ENCODE measurements around the gene IGSF9.

The IGSF9 gene

DNA sequence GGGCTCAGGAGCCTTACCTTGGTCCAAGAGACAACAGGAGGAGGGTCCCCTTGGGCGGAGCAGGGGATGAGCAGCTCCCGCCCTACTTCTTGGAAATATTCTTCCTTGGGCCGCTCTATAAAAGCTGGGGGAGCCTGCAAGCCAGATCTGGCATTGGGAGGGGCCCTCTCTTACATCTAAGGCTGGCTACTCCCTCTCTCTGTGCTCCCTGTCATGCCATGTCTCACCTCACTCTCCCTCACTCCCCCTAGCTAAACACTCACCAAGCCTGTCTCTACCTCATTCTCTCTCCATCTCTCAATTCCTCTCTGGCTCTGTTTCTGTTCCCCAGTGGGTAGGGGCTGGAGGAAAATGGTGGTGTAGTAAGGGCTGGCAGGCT, 13.6 kb downstream of the IGSF9 start:
- DNase-seq (ENCODE audit: low spot score) = no peak

DNA sequence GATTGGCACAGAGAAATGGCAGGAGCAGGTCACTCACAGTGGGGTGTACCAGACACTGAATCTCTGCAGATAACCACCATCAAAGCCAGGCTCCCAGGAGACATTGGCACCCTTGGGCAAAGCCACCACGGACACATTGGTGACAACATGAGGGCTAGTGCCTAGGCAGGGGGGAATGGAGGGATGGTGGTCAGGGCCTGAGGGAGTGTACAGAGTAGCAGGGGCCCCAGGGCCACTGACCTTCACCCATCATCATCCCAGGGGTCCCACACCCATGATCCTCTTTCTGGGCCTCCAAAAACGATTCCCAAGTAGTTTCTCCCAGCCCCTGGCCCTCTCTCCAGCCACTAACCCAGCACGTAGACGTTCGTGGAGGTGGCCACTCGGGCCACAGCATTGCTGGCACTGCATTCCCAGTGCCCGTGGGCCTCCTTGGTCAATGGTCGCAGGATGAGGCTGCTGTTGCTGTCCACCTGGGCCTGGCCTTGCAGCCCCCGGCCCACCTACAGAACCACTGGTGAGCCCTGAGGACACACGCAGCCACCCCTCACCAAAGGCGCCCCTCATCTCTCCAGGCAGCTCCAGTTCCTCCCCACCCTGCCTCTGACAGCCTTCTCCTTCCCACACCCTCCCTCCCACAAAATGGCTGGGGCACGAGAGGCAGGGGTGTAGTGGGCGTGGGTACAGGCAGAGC, 14.2 kb downstream of the IGSF9 start:
- no peak for DNase-seq (ENCODE audit: low spot score)

DNA sequence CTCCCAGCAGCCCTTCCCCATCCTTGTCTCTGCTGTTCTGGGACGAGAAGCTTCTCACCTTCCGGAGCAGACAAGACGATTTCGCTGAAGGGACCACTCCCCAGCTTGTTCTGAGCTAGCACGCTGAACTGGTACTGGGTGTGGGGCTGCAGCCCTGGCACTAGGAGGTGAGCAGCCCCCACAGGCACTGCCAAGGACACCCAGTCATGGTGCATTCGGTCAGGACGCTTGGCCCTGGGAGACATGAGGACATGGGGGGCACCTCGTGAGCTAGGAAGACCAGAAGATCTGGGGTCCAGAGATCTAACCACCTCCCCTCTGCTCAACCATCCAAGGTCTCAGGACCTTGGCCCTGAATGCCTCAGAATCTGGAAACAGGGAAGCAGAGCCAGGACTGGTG, 14.8 kb downstream of the IGSF9 start:
- no peak for DNase-seq (ENCODE audit: low spot score)

DNA sequence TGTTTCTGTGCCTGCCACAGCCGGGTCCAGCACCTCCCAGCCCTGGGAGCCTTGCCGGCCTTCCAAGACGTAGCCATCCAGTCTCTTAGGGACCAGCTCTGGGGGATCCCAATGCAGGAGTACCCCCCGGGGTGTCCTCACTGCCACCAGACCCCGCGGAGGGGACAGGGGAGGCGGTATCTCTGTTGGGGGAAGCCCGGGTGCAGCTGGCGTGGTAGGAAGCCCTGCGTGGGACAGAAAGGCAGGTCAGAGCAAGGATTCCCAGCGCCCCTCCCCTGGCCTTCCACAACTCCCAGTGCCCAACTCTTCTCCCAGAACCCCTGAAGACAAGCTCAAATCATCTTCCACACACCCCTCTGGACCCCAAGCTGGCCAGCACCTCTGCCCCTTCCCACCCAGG, 15.2 kb downstream of the IGSF9 start:
- DNase-seq (ENCODE audit: low spot score) = no peak

DNA sequence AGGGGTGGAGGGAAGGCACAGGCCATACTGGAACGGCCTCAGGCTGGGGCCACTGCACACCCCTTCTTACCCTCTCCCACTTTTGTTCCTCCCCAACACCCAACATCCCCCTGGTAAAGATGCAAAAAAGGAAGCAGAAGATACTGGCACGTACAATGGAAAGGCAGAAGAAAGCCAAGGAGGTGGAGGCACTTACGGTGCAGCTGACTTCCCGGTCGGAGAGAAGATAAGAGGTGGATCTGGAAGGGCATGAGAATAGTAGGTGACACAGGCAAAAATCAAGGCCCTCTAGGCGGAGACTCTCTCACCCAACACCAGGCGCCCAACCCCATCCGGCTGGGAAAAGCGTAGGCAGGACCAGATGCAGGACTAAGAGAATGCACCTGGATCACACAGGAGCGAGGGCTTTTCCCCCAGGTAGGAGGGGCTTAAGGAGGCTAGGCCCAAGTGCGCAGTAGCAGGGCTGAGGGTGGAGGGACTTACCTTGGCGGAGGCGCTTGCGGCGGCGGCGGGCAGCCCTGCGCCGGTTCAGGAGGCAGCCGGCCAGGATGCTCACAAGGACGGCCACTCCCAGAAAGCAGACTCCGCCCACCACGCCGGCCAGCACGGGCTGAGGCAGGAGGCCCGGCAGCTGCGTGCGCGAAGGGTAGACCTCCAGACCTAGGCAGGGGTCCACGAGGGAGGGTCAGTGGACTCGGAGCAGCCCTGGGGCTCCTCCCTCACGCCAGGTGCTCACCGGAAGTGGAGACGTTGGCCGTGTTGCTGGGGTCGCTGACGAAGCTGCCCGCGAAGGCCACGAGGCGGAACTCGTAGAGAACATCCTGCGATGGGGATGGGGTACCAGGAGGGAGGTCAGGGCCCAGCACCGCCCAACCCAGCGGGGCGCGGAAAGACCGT, 16.0 kb downstream of the IGSF9 start:
- no peak for DNase-seq (ENCODE audit: low spot score)

DNA sequence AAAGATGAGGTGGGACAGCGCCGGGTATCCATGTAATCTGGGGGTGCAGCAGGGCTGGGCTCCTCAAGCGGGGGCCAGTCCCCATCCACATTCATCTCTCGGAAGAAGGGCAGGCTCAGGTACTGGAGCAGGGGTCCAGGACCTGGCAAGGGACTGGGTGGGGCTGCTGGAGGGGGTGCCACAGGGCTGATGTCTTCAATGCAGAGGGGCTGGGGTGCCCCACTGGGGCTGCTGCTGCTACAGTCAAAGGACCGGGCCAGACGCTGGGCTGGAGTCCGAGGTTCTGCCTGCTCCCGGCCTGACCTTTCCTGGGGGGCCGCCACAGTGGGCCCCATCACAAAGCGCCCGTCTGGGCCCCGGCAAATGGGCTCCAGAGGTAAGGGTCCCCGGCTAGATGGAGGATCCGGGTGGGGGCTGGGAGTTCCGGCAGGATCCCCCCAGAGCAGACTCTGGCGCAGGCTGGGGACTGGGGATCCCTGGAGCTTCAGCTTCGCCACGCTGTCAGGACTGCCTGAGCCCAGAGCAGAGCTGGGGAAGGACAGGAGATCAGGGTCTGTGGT, 16.8 kb downstream of the IGSF9 start:
- DNase-seq (ENCODE audit: low spot score) = no peak

DNA sequence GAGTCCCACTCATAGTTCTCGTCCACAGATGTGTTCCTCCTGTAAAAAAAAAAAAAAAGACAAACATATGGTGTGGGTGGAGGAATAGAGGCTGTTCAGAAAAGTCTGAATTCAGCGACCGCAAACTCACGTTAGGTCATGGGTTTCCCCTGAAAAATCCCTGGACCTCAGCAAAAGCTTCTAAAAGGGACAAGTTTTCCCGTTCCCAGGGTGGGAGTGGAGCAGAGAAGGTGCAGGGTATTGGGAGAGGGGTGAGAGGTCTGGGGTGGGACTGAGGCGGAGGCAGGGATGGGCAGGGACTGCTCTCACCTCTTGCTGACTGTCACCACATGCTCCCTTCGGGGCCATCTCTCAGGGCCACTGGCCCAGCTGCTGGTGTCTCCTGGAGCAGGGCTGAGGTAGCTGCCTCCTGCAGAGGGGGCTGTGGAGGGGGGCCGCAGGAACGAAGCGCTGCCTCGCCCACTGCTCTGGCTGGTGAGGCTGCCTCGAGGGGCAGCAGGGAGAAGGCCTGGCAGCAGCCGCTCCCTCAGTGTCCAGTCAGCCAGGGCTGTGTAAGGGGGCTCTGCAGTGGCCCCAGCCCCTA, 17.5 kb downstream of the IGSF9 start:
- DNase-seq (ENCODE audit: low spot score) = no peak

DNA sequence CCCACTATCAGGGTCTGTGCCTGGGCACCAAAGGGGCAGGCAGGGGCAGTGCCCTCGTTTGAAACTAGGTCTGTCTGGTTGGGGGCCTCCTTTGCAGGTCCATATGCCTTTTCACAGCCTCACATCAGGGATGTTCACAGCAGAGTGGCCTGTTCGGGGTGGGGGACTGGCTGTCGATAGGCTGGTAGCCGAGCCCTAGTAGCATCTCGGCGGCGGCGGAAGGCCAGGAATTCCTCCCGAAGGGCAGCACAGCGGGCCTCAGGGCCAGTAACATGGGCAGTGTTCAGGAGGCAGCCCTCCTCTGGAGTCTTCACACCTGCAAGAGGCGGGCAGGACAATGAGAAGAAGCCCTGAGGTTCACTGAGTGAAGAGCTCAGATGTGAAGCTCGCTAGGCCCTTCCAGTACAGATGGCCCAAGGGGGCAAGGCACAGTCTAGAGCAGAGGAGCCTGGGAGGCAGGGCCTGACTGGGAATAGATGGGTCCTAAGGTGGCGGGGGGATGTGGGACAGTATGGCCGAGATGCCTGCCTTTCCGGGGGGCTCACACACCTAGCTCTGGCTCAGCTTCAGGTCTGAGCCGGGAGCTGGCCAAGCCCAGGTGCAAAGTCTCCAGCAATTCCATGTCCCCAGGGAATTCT, 18.1 kb downstream of the IGSF9 start:
- DNase-seq (ENCODE audit: low spot score) = no peak

DNA sequence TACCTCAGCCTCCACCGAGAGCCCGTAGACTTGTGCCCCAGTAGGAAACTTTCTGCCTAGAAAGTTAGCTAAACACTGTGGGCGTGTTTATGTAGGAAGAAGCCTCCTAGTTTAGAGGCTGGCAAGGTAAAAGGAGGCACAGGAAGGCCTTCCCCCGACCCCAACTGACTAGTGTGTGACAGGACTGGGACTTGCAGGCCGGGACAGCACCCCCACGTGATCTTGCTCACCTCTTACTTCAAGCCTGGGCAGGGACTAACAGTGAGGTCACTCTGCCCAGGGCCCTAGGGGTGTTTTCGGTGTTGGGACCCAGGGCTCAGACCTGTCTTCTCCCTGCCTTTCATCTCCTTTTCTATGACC, 19.7 kb downstream of the IGSF9 start:
- DNase-seq (ENCODE audit: low spot score) = no peak

DNA sequence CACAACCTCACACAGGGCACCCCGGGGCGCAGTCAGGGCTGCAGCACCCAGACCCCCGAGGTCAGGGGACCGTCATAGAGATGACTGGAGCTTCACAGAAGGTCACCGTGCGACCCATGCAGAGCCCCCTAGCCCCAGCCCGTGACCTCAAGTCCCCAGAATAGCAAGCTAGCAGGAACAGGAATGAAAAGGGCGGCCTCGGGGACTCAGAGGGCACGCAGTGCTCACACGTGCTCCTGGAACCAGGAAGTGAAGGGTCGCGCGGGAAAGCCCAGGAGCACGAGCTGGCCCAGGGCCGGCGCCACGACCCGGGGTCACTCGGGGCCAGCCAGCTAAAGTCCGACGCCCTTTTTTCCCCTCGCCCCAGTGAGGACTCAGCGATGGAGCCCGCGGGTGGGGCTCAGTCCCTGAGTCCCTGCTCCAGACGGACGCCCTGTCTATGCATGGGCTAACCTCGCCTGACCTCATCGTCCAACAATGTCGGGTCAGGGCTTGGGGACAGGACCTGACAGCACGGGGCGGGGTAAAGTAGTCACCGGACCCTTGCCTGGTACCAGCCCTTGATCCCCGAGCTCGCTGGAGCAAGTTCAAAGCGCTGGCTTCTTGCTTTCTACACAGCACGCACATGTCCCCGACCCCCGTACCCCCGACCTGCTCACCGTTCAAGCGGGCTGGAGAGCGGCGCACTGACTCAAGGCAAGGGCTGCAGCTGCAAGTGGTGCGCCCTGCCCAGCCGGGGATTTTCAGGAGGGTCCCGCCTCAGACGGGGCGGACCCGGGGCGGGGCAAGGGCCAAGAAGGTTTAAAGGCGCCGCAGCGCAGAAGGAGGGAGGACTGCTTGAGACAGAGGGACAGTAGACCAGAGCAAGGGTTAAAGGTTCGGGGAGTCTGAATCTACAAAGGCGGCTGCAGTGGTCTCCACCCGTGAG, 20.4 kb downstream of the IGSF9 start, which contains the start of gene TAGLN2:
Gene TAGLN2, minus strand, starts transcription at position 717 of the 928 bp plus-strand sequence. CDS start 4,998 bp downstream, outside the sequence.
- peak; percentile 95 for DNase-seq (ENCODE audit: low spot score)

- peak; percentile 79 for DNase-seq (ENCODE audit: low spot score)
Observed at GRCh38 chr1:159924025-159924790, 21.2 kb downstream of the IGSF9 start.

DNA sequence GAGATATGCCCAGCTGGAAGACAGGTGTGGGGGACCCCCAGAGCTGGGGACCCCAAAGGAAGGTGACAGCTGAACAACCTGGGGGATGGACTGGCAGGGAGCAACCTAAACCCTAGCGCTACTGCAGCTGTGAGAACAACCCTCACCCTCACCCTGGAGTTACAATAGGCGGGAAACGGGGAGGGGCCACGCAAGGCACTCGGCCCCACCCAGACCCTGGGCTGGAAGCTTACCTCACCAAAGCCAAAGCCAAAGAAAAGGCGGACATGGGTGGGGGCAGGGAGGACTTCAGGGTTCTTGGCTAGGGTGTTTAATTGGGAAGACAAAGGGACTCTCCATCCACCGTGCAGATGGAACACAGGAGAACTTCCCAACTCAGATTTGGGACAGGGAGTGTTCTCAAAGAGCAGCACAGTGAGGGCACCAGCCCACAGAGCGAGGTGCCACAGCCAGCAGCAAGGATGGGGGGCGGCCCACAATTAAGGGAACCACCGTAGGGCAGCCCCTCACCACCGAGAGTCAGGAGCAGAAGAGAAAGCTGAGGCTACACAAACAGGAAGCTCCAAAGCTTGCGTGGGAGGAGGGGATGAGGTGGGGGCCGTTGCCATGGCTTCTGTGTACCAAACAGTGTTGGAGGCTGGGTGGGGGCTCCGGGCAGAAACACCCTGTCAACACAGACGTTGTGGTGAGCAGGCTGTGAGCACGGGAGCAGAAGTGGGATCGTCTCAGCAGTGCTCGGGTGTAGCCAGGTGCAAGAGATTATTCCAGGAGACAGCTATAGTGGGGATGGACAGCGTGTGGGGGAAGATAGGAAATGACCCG, 22.0 kb downstream of the IGSF9 start:
- peak; percentile 97 for DNase-seq (ENCODE audit: low spot score)

DNA sequence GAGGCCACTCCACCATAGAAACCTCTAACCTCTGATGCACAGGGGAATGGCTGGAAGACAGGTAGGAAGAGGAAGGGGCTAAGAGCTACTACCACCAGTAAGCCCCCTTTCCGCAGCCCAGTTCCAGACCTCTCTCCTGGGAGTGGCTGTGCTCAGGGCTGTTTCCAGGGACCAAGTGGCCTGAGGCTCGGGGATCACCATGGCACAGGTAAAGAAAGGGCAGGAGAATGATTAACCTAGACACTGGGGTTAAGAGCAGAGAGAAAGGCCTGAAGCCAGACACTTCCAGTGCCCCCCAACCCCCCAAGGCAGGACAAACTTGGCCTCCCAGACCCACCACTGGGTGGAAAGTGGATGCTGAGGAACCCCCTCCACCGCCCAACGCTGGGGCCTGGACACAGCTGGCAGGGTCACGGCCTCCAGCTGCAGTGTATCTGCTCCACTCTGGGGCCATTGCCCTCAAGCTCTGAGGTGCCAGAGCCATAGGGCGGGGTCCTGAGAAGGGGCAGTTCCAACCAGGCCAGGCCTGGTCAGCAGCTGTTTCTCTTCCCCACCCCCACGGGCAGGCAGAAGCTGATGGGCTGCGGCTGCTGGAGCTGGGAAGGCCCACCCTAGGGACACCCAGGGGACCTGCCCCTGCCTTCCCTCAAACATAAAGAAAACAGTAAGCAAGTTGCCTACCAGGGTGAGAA, 22.8 kb downstream of the IGSF9 start:
- DNase-seq (ENCODE audit: low spot score) = peak; percentile 22

- DNase-seq (ENCODE audit: low spot score) = peak; percentile 40
Observed at GRCh38 chr1:159921700-159922504, 23.5 kb downstream of the IGSF9 start.

DNA sequence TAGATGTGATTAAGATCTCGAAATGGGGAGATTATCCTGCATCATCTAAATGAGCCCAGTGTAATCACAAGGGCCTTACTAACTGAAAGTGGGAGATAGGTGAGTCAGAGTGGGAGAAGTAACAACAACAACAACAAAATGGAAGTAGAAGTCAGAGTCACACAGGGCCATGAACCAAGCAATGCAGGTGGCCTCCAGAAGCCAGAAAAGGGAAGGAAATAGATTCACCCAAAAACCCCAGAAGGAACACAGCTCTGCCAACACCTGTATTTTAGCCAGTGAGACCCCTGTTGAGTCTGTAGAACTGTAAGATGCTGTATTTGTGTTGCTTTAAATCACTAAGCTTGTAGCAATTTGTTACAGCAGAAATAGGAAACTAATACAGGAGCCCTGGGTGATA, 24.2 kb downstream of the IGSF9 start:
- peak; percentile 47 for DNase-seq (ENCODE audit: low spot score)

GRCh38 chr1:159920651-159921050, 24.8 kb downstream of the IGSF9 start:
- DNase-seq (ENCODE audit: low spot score) = no peak

DNA sequence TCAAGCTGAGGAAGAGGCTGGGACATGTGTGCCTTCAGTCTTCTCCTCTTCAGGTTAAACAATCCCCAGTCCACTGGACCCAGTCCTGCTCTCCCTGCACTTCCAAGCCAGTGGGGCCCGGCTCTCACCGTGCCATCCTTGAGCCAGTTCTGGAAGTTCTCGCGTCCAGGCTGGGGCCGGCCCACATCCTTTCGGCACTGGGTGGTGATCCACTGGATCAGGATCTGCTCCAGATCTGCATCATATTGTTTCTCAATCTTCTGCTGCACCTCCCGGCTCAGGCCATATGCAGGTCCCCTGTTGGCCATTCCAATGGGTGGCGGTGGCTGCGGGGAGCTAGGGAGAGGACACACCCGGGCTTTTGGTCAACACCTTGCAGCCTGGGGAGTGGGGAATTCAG, 25.2 kb downstream of the IGSF9 start:
- no peak for DNase-seq (ENCODE audit: low spot score)

All from CD4-positive, alpha-beta T cell treated with Interleukin-15 for 4 hours (primary cell).